Adipose tissue (tissue), 3 donors: ENCODE results near the gene PRX. TPM values are rescaled to one million over a fixed set of nuclear protein-coding genes. Genes with fewer than 3 reads are reported as not detected.
A peak's percentile ranks its signal among the peaks of the same experiment; 100 is the strongest.
"Not testable (repeated sequence)": the region's sequence is repeated elsewhere in the genome, so short reads cannot be mapped to it uniquely, and the experiment has no call there.

ENCODE experiments used
- H3K27ac ChIP-seq: one replicate; pipeline ENCODE4 v1.5.1; 2013; ENCODE audit warnings: low read depth, low read length
- WGBS, 3 donors: extraction: QIAGEN DNeasy Blood & Tissue Kit; methylation state at CpG; one replicate each; pipeline ENCODE4 v1.1.7; 2013; 5-methylcytosine and 5-hydroxymethylcytosine counted together
- polyA plus RNA-seq, 3 donors: library from polyadenylated mRNA; stranded (reverse); fragments of 200-250 nt; gene quantifications; one replicate each; pipeline ENCODE4 v1.2.3, GENCODE V29; 2013
- donor health status: healthy with polysubstance abuse.
- donor health status: Bipolar disorder and iron deficiency.
- donor health status: healthy.

PRX gene
- polyA plus RNA-seq, 3 donors, result 2.3 to 4.5 (median 2.4) TPM

GRCh38 chr19:40420766-40421765 is 7.9 kb upstream of the PRX start:
- 2 to 3% (median 2%) methylated on average over 56 of the region's 56 CpGs for WGBS, 3 donors
- H3K27ac ChIP-seq, result peak overlapping the region; percentile 88

- WGBS, 3 donors, result 51 to 65% (median 58%) methylated on average over 14 of the region's 14 CpGs
- H3K27ac ChIP-seq, result peak overlapping the region; percentile 88
Measured at GRCh38 chr19:40420451-40420765, 7.2 kb upstream of the PRX start.

- no peak overlapping the region for H3K27ac ChIP-seq
- 81 to 93% (median 93%) methylated on average over 5 of the region's 5 CpGs for WGBS, 3 donors
Measured at GRCh38 chr19:40419780-40420179, 6.6 kb upstream of the PRX start.

GRCh38 chr19:40419066-40419612 is 6.0 kb upstream of the PRX start:
- H3K27ac ChIP-seq, result no peak overlapping the region
- WGBS, 3 donors, result 58 to 86% (median 74%) methylated on average over 5 of the region's 5 CpGs

- no peak overlapping the region for H3K27ac ChIP-seq
- whole genome bisulfite sequencing, 3 donors, result 75 to 80% (median 77%) methylated on average over 3 of the region's 3 CpGs
Measured at GRCh38 chr19:40418040-40418439, 4.9 kb upstream of the PRX start.

GRCh38 chr19:40417643-40417981 is 4.4 kb upstream of the PRX start:
- no peak overlapping the region for H3K27ac ChIP-seq
- 60 to 82% (median 63%) methylated on average over 4 of the region's 4 CpGs for WGBS, 3 donors

GRCh38 chr19:40416918-40417642 is 3.9 kb upstream of the PRX start:
- WGBS, 3 donors, result 17 to 62% (median 22%) methylated on average over 16 of the region's 16 CpGs
- H3K27ac ChIP-seq, result no peak overlapping the region

- WGBS, 3 donors, result 87 to 97% (median 93%) methylated on average over 2 of the region's 2 CpGs
- no peak overlapping the region for H3K27ac ChIP-seq
Measured at GRCh38 chr19:40415768-40416167, 2.6 kb upstream of the PRX start.

GRCh38 chr19:40414542-40415535 is 1.7 kb upstream of the PRX start:
- WGBS, 3 donors, result 76 to 87% (median 80%) methylated on average over 21 of the region's 21 CpGs
- no peak overlapping the region for H3K27ac ChIP-seq

GRCh38 chr19:40412866-40413265 is 312 bp downstream of the PRX start:
- no peak overlapping the region for H3K27ac ChIP-seq
- WGBS, 3 donors, result 70 to 80% (median 70%) methylated on average over 4 of the region's 4 CpGs

- H3K27ac ChIP-seq, result no peak overlapping the region
Measured at GRCh38 chr19:40411958-40412499, 1.1 kb downstream of the PRX start.

GRCh38 chr19:40411125-40411842 is 1.9 kb downstream of the PRX start:
- WGBS, 3 donors, result 50 to 55% (median 52%) methylated on average over 16 of the region's 16 CpGs
- no peak overlapping the region for H3K27ac ChIP-seq

More at GRCh38 chr19:40411958-40412499, 1.1 kb downstream of the PRX start:
- 69 to 76% (median 72%) methylated on average over 8 of the region's 8 CpGs for WGBS, 3 donors

GRCh38 chr19:40410030-40410389 is 3.2 kb downstream of the PRX start:
- no peak overlapping the region for H3K27ac ChIP-seq
- 66 to 75% (median 68%) methylated on average over 9 of the region's 9 CpGs for WGBS, 3 donors

- not testable (repeated sequence) for H3K27ac ChIP-seq
- WGBS, 3 donors, result 81 to 90% (median 89%) methylated on average over 8 of the region's 8 CpGs
Measured at GRCh38 chr19:40408598-40408925, 4.6 kb downstream of the PRX start.

- no peak overlapping the region for H3K27ac ChIP-seq
- 39 to 70% (median 47%) methylated on average over 22 of the region's 22 CpGs for WGBS, 3 donors
Measured at GRCh38 chr19:40407714-40408597, 5.2 kb downstream of the PRX start.

GRCh38 chr19:40403262-40403984 is 9.8 kb downstream of the PRX start:
- no peak overlapping the region for H3K27ac ChIP-seq
- 1% methylated on average over 40 to 41 of the region's 41 CpGs for WGBS, 3 donors
